ENCODE results near the gene ADAMTS2.

The ADAMTS2 gene

DNA sequence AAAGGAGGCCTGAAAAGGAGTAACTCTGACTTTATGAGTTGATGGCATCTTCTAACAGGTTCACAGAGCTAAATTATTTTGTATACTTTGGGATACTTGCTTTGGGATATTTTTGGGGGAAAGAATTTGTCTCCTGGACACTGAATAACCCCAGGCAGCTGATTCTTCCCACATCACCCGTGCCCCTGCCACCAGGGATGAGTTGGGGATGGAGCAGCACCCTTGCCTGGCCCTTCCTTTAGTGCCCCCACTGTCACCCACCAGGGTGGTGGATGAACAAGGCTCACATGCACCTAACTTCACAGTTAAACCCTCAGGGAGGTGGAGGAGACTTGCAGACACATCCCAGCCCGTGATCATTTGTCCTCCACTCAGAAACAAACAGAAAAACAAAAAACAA, 2.3 kb upstream of the ADAMTS2 start:
- TF ChIP-seq CTCF (IDR thresholded peaks at IDR 0.05; ENCODE audit: insufficient read depth, missing control alignments): no peak
- DNase-seq (ENCODE audit: insufficient read length, low spot score): no peak
- FAIRE-seq: no peak

DNA sequence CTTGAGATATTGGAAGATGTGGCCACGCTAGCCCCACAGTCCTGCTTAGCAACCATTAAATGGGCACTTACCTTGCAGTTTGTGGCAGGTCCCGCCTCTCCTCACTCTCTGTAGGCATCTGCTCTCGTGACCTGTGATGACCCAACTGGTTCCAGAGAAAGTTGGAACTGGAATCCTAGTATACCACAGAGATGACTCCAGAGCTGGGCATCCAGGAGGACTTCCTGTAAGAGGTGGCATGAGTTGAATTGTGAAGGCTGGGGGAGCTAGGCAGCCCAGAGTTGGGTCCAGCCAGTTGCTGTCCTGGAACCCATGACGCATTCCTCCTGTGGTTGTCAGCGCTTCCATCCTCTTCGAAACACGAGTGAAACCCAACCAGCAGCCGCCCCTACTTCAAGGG, 1.6 kb upstream of the ADAMTS2 start:
- TF ChIP-seq CTCF (IDR thresholded peaks at IDR 0.05; ENCODE audit: insufficient read depth, missing control alignments): no peak
- DNase-seq (ENCODE audit: insufficient read length, low spot score) (no peak), FAIRE-seq (no peak)

- DNase-seq (ENCODE audit: insufficient read length, low spot score) (no peak), FAIRE-seq (no peak)
- no peak for TF ChIP-seq CTCF (IDR thresholded peaks at IDR 0.05; ENCODE audit: insufficient read depth, missing control alignments)
These were observed 1.1 kb upstream of the ADAMTS2 start for GRCh38 chr5:179346401-179346800.

- no peak for TF ChIP-seq CTCF (IDR thresholded peaks at IDR 0.05; ENCODE audit: insufficient read depth, missing control alignments)
- no peak for DNase-seq (ENCODE audit: insufficient read length, low spot score)
- no peak for FAIRE-seq
These were observed 153 bp downstream of the ADAMTS2 start for GRCh38 chr5:179345183-179345432.

DNA sequence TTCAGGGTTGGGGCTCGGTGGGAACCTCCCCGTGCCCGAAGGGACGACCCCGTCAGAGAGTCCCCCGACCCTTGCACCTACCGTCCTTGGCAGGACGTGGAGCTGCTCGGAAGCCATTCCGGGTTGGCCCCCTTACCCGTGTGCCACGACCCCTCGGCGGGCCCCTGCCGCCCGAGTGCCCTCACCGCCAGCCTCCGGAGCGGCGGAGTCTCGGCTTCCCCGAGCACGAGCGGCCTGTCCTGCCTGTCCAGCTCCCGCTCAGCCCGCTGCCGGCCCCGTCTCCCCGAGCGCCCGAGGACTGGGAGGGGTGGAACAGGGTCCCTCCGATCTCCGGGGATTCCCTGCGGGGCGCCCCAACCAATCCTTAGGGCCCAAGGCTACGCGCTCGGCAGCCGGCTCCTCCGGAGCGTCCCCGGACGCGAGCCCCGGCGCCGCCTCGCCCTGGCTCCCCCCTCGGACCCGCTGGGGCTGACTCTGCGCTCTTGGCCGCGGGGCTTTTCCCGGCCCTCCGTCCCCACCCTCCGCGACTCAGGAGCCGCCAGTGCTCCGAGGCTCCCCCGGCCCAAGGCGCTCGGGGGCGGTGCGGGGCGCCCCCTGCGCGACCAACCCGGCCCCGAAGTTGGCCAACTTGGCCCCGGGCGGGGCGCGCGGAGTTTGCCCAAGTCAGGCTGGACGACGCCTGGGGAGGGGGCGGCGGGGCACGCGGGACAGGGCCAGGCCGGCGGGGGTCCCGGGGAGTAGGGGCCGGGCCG, 654 bp downstream of the ADAMTS2 start:
- TF ChIP-seq CTCF (IDR thresholded peaks at IDR 0.05; ENCODE audit: insufficient read depth, missing control alignments): no peak
- DNase-seq (ENCODE audit: insufficient read length, low spot score) (peak; percentile 46), FAIRE-seq (no peak)

- DNase-seq (ENCODE audit: insufficient read length, low spot score) (peak; percentile 76), FAIRE-seq (no peak)
- TF ChIP-seq CTCF (IDR thresholded peaks at IDR 0.05; ENCODE audit: insufficient read depth, missing control alignments): peak; percentile 37
These were observed 1.4 kb downstream of the ADAMTS2 start for GRCh38 chr5:179343719-179344430.

DNA sequence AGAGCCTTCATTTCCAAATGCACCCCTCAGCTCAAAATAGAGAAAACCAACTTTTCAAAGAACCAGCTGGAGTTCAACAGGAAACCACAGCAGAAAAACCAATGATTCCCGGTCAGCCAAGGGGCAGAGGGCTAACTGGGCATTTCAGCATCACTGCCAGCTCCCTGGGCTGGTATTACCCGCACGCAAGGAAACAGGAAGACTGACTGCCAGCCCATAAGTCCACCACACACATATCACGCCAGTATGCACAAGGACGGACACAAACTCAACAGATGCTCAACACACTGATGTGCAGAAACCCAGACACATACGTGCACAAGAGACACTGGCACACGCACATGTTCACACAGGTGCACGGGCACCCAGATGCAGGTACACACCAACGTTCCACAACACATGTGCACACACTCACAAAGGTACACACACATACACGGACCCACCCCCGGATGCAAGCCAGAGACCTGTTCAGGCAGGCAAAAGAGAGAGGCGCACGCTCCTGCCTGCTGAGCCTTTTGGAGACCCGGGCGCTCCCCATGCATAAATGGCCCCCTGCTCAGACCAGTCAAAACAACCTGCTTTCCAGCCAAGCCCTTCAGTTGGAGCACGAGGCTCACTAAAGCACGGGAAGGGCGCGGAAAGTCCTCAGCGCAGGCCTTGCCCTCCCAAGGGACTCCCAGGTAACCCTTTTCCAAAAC, 2.1 kb downstream of the ADAMTS2 start:
- no peak for FAIRE-seq
- no peak for DNase-seq (ENCODE audit: insufficient read length, low spot score)
- TF ChIP-seq CTCF (IDR thresholded peaks at IDR 0.05; ENCODE audit: insufficient read depth, missing control alignments): no peak
